GM18520 (cell line): Measurements from ENCODE around the gene FOXD4L1.
"Not testable (repeated sequence)": the region's sequence is repeated elsewhere in the genome, so short reads cannot be mapped to it uniquely, and the experiment has no call there.

Experiments
- ATAC-seq: cut with Tn5 transposase; IDR thresholded peaks from one replicate; pipeline ENCODE4 v1.9.1; 2021; ENCODE audit not compliant: unreplicated experiment

The FOXD4L1 gene

GRCh38 chr2:113498365-113498764 is at the start of gene FOXD4L1:
FOXD4L1 (plus strand) TSS chr2:113498665; CDS start chr2:113499257, 592 bp downstream.
- not testable (repeated sequence) for ATAC-seq

DNA sequence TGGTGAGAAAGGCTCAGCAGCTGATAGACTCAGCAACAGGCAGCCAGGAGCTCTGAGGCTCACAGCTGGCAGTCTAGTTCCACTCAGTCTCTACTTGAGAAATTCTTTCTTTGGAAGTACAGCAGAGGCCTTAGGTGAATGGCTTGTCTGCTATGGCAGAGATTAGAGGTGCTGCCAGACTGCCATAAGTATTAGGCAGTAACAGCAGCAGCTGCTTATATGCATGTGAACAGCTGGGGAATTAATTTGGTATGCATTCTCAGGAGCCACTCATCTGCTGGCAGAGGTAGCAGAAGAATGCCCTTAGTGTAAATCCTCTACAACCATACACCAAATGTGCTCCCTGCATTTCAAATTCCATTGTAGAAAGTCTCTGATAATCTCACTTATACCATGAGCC is 32.7 kb upstream of the FOXD4L1 start:
- not testable (repeated sequence) for ATAC-seq

DNA sequence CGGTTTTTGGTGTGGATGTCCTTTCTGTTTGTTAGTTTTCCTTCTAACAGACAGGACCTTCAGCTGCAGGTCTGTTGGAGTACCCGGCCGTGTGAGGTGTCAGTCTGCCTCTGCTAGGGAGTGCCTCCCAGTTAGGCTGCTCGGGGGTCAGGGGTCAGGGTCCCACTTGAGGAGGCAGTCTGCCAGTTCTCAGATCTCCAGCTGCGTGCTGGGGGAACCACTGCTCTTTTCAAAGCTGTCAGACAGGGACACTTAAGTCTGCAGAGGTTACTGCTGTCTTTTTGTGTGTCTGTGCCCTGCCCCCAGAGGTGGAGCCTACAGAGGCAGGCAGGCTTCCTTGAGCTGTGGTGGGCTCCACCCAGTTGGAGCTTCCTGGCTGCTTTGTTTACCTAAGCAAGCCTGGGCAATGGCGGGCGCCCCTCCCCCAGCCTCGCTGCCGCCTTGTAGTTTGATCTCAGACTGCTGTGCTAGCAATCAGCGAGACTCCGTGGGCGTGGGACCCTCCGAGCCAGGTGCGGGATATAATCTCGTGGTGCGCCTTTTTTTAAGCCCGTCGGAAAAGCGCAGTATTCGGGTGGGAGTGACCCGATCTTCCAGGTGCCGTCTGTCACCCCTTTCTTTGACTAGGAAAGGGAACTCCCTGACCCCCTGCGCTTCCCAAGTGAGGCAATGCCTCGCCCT is 21.6 kb upstream of the FOXD4L1 start:
- not testable (repeated sequence) for ATAC-seq

DNA sequence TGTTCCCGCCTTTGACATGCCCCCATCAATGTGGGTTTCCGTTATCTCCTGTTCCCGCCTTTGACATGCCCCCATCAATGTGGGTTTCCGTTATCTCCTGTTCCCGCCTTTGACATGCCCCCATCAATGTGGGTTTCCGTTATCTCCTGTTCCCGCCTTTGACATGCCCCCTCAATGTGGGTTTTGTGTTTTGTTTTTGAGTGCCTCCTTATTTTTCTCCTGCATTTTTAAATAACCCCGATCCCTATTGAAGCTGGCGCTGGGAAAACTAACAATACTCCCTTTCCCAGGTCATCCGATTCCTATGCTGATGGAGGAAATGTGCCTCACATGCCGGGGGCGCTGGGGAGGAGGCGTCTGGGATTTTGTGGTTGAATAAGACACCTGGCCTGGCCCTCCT is 1.9 kb upstream of the FOXD4L1 start:
- ATAC-seq: not testable (repeated sequence)

DNA sequence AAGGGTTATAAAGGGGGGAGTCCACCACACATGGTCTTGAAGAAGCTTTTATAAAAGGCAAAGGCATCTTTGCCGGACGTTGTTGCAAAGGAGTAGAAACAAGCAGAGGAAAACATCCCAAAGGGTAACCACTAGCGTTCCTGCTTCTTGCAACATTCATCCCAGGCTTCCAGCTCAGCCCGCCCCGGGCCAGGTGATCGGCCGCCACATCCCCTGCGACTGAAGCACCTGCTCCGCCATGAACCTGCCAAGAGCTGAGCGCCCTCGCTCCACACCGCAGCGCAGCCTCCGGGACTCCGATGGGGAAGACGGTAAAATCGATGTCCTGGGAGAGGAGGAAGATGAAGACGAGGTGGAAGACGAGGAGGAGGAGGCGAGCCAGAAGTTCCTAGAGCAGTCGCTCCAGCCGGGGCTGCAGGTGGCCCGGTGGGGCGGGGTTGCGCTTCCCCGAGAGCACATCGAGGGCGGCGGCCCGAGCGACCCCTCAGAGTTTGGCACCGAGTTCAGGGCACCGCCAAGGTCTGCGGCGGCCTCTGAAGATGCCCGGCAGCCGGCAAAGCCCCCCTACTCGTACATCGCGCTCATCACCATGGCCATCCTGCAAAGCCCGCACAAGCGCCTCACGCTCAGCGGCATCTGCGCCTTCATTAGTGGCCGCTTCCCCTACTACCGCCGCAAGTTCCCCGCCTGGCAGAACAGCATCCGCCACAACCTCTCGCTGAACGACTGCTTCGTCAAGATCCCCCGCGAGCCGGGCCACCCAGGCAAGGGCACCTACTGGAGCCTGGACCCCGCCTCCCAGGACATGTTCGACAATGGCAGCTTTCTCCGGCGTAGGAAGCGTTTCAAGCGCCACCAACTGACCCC is 787 bp downstream of the FOXD4L1 start:
- not testable (repeated sequence) for ATAC-seq

GRCh38 chr2:113499886-113500722 is 1.6 kb downstream of the FOXD4L1 start:
- ATAC-seq: not testable (repeated sequence)

GRCh38 chr2:113500723-113501038 is 2.2 kb downstream of the FOXD4L1 start:
- ATAC-seq: not testable (repeated sequence)

- ATAC-seq: not testable (repeated sequence)
Measured at GRCh38 chr2:113502216-113503093, 4.0 kb downstream of the FOXD4L1 start.

GRCh38 chr2:113503094-113504042 is 4.9 kb downstream of the FOXD4L1 start:
- ATAC-seq: not testable (repeated sequence)

- not testable (repeated sequence) for ATAC-seq
Measured at GRCh38 chr2:113504081-113504480, 5.6 kb downstream of the FOXD4L1 start.

DNA sequence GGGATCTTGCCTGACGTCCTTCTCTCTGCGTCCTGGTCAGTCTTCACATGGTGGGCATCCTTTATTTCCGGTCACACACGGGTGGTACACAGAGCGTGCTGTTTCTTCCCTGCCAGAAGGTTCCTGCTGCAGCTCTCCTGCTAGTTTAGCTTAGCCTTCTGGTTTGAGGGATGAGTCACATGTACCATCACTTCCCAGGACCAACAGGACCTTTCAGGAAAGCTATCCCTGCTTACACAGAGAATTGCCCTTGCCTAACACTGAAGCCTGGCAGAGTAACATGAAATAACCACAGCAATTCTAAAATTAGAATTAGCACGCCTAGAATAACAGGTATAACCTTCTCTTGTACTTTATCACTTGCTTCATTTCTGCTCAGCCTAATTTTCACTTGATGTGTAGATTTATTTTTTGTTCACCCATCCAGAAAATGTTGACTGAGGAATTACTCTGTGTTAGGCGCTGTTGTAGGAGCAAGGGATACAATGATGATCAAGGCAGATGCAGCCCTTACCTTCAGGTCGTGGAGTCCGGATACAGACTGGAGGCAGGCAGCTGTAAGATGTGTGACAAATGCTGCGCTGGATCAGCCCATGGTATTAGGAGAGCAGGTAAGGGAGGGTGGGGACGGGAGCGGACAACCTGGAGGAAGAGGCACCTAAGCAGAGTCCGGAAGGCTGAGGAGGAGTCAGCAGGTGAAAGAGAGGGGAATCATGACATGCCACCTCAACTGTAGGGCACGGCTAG is 9.1 kb downstream of the FOXD4L1 start:
- not testable (repeated sequence) for ATAC-seq

- not testable (repeated sequence) for ATAC-seq
Measured at GRCh38 chr2:113508187-113508586, 9.7 kb downstream of the FOXD4L1 start.

DNA sequence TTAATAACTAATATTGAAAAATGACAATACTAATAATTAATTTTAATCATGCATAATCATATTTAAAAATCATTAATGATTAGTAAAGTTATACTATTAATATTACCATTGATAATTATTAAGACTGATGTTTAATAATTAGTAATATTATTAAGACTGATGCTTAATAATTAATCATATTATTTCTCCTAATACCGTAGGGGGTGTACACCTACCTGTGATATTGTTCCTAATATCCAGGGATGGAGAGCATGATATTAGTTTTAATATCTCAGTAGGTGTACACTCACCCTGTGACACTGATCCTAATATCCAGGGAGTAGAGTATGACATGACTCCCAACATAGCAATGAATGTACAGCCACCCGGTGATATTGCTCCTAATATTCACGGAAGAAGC is 12.4 kb downstream of the FOXD4L1 start:
- ATAC-seq: not testable (repeated sequence)

GRCh38 chr2:113511859-113512258 is 13.4 kb downstream of the FOXD4L1 start:
- ATAC-seq: not testable (repeated sequence)

DNA sequence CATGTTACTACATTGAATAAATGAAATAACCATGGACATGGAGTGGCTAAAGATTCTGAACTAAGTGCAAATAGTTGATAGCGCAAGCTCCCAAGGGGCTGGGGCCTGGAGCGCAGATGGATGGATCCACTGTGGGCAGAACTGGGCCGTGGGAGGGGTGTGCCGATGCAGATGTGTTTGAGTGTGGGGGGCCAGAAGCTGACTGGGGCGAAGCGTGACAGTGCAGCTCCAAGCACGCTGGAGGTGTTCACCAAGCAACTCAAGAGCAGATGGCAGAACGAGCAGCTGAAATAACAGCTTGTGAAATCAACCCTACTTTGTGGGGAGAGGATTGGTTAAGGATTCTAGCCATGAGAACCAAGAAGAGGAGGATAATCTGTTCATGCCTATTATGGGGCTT is 17.0 kb downstream of the FOXD4L1 start:
- not testable (repeated sequence) for ATAC-seq

DNA sequence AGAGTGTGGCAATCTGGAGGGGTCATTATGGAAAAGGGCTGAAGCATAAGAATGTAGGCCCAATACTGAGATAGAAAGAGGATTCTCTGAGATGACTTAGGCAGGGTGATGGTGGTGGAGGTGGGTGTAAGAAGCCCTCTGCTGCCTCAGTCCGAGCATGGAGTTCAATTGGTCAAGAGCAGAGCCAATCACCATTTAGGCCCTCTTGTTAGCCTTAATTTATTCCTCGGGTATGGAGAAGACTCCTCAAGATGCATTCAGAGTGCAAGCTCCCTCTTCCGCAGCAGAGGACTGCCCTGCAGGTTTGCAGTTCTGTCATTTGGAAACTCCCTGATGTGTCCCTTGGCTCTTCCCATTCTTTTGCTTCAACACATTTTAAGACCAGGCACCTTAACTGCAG is 17.5 kb downstream of the FOXD4L1 start:
- ATAC-seq: not testable (repeated sequence)

DNA sequence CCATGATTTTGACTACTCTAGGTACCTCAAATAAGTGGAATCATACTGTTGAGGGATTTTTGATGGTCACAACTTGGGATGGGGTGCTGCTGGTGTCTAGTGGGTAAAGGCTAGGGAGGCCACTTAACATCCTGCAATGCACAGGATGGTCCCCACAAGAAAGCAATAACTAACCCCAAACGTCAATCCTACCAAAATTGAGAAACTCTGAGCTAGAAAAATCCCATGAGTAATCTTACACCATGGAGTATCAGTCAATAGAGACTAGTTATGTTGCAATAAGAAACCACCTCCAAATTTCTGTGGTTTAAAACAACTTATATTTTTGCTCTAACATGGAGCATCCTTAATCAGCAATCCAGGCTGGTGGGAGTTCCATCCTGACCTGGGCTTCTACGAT is 18.6 kb downstream of the FOXD4L1 start:
- ATAC-seq: not testable (repeated sequence)

DNA sequence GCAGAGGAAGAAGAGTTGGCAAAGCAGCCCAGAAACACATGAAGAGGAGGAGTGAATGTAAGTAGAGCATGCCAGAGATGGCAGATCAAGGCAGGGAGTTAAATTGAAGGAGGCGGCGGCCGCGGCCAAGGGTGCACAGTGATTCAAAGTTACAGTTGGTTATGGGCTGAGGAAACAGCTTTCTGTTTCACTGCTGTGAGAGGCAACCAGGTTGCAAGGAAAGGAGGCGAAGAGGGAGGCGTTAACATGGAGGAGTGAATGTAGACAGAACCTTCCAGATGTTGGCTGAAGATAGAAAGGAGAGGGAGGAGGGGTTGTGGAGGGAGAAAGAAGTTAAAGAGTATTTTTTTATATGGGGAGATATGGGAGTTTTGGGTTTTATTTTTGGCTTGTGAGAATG is 22.4 kb downstream of the FOXD4L1 start:
- ATAC-seq: not testable (repeated sequence)
